ENCODE data around the gene CORIN.
"Not testable (repeated sequence)": the region's sequence is repeated elsewhere in the genome, so short reads cannot be mapped to it uniquely, and the experiment has no call there.

Gene CORIN

DNA sequence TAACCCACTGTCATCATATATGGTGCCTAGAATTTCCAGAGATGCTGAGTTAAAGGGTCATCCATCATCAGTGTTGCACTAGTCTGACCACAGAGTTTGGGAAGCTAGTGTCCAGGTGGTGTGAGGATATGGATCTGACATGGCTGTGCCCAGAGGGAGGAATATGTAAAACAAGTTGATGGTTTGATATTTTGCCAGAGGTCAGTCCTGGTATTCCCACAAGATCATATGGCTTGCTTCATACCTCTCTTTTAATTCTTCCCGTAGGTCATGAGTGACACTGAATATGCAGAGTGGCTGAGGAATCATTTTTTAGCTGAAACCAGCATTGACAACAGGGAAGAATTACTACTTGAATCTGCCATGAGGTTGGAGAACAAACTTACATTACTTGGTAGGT is 277.2 kb downstream of the CORIN start:
- no peaks in the 10 kb centered on the region for H3K27me3 Mint-ChIP-seq (ENCODE audit: low read depth)
- H3K4me1 Mint-ChIP-seq (ENCODE audit: low read depth) = peaks cover 4% of the 10 kb centered on the region
- no peak overlapping the region for H3K4me3 Mint-ChIP-seq
- H3K36me3 Mint-ChIP-seq (ENCODE audit: low read depth) = no peaks in the 10 kb centered on the region
- H3K9me3 Mint-ChIP-seq = no peaks in the 10 kb centered on the region
- H3K27ac Mint-ChIP-seq = no peak overlapping the region

DNA sequence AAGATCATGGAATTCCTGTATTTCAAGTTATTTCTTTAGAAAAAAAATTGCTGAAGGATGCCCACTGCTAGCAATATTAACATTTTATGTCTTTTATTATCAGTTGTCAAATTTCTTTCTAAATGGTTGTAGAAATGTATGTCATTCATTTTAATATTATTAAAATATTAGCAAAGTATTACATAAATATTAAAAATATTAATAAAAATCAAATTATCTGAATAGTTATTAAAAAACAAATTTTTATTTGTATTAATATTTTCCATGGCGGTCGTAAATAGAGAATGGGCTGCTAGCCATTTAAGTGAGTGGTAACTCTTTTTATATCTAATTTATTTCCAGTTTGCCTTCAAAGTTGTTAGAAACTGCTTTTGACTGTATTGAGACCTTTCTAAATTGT is 280.6 kb downstream of the CORIN start:
- H3K4me1 Mint-ChIP-seq (ENCODE audit: low read depth) = peaks cover 3% of the 10 kb centered on the region
- no peaks in the 10 kb centered on the region for H3K27me3 Mint-ChIP-seq (ENCODE audit: low read depth)
- H3K27ac Mint-ChIP-seq = no peak overlapping the region
- H3K36me3 Mint-ChIP-seq (ENCODE audit: low read depth) = no peaks in the 10 kb centered on the region
- no peak overlapping the region for H3K4me3 Mint-ChIP-seq
- no peaks in the 10 kb centered on the region for H3K9me3 Mint-ChIP-seq

DNA sequence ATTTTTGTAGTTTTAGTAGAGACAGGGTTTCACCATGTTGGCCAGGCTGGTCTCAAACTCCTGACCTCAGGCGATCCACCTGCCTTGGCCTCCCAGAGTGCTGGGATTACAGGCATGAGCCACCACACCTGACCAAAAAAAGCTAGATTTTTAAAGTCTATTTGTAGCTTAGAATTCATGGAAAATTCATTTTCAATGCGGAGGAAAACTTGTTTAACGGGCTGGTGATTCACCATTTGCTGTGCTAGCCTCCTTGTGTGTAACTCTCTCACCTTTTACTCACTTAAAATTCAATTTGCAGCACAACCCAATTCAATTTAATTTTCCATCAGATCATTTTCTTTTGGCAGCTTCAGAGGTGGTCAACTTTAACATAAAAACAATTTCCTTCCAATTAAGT is 281.9 kb downstream of the CORIN start:
- not testable (repeated sequence) for H3K9me3 Mint-ChIP-seq; H3K27me3 Mint-ChIP-seq (ENCODE audit: low read depth); H3K4me3 Mint-ChIP-seq; H3K36me3 Mint-ChIP-seq (ENCODE audit: low read depth); H3K4me1 Mint-ChIP-seq (ENCODE audit: low read depth); H3K27ac Mint-ChIP-seq

GRCh38 chr4:47553329-47554125 is 284.3 kb downstream of the CORIN start:
- peaks cover 4% of the 10 kb centered on the region for H3K36me3 Mint-ChIP-seq (ENCODE audit: low read depth)
- no peak overlapping the region for H3K27ac Mint-ChIP-seq
- H3K4me1 Mint-ChIP-seq (ENCODE audit: low read depth) = peaks cover 4% of the 10 kb centered on the region
- H3K4me3 Mint-ChIP-seq = no peak overlapping the region
- H3K9me3 Mint-ChIP-seq = no peaks in the 10 kb centered on the region
- no peaks in the 10 kb centered on the region for H3K27me3 Mint-ChIP-seq (ENCODE audit: low read depth)

GRCh38 chr4:47551682-47552081 is 286.2 kb downstream of the CORIN start:
- H3K4me3 Mint-ChIP-seq = no peak overlapping the region
- no peak overlapping the region for H3K27ac Mint-ChIP-seq
- H3K27me3 Mint-ChIP-seq (ENCODE audit: low read depth) = no peaks in the 10 kb centered on the region
- no peaks in the 10 kb centered on the region for H3K9me3 Mint-ChIP-seq
- H3K4me1 Mint-ChIP-seq (ENCODE audit: low read depth) = peaks cover 4% of the 10 kb centered on the region
- H3K36me3 Mint-ChIP-seq (ENCODE audit: low read depth) = peaks cover 4% of the 10 kb centered on the region

GRCh38 chr4:47550899-47551548 is 286.8 kb downstream of the CORIN start:
- Mint-ChIP-seq H3K4me1 (ENCODE audit: low read depth) (peaks cover 4% of the 10 kb centered on the region), H3K9me3 (no peaks in the 10 kb centered on the region), H3K4me3 (no peak overlapping the region), H3K36me3 (ENCODE audit: low read depth) (peaks cover 8% of the 10 kb centered on the region), H3K27me3 (ENCODE audit: low read depth) (no peaks in the 10 kb centered on the region), H3K27ac (no peak overlapping the region)

- not testable (repeated sequence) for H3K27me3 Mint-ChIP-seq (ENCODE audit: low read depth); H3K27ac Mint-ChIP-seq; H3K4me3 Mint-ChIP-seq; H3K4me1 Mint-ChIP-seq (ENCODE audit: low read depth); H3K9me3 Mint-ChIP-seq
- peaks cover 11% of the 10 kb centered on the region for H3K36me3 Mint-ChIP-seq (ENCODE audit: low read depth)
Observed at GRCh38 chr4:47550357-47550756, 287.5 kb downstream of the CORIN start.

All from T-helper 1 cell treated with Interleukin-12 subunit alpha and Interleukin-12 subunit beta and Interleukin-4 antibody, amounts not matched to agents 30 μg/mL and 1 μg/mL, for 36 hours (primary cell).